Endometrium (tissue), 2 donors: ENCODE data around the gene B3GNT9.
"Not testable (repeated sequence)": the region's sequence is repeated elsewhere in the genome, so short reads cannot be mapped to it uniquely, and the experiment has no call there.

Source experiments
- FAIRE-seq: peaks from 2 replicates; lab custom pipeline; 2012; peaks lifted over from hg19 to GRCh38; lab: Jason Lieb, UNC
- donor health status: control.
- donor health status: control.

B3GNT9 gene

DNA sequence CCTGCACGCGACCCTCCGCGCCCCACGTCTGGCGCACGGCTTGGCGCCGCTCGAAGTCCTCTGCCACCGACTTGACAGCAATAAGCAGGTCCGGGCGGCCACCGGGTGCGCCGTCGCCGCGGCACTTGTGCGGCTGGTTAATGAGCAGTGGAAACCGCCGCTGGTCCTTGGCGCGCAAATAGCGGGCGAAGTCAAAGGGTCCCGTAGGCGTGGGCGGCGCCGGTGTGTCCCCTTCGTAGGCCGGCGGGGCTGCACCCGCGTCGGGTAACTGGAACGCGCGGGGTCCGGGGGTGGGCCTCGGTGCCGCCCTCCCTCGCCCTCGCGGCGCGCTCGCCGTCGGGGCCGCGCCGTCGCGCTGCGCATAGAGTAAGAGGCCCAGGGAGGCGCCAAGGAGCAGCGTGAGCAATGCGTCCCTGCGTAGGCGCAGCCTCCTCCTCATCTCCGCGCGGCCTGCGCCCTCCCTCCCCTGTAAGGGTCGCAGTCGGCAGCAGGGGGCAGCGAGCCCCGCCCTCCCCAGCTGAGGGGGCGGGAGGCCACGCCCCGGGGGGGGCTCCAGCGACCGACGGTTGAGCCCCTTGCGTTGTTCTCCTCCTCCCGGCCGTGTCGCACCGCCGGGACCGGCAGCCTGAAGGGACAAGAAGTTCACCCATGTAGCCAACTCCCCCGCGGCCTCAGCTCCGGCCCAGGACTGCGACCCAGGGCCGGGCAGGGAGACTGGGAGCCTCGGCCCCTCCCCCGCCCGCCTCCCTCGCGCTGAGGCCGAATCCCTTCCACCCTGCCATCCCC lies 558 bp downstream of the B3GNT9 start:
- no peak for FAIRE-seq

DNA sequence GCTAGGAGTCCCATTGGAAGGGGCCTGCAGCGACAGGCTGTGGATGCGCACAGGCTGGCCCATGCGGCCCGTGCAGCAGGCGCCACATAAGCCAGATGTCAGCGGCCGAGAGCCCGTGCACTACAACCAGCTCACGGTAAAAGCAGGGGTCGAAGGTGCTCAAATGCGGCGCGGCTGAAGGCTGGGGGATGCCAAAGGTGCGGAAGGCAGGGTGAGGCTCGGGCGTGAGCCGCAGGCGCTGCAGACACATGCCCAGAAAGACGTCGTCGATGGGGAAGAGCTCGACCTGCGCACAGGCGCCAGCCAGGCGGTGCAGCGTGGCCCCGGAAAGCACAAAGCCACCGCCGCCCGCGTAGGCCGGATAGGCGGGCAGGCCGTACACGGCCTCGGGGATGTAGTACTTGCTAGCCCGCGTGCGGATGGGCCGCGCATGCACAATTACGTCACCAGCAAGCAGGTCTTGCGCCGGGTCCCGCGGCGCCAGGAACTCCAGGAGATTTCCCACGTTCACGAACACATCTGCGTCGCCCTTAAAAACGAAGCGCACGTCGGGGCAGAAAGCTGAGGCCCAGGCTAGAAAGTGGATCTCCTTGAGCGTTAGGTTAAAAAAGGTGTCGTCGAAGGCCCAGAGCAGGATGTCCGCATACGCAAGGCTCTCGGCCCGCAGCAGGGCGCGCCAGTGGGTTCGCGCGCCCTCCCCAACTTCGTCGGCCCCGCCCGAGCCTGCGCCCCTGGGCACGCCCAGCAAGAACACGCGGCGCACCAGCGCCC lies 1.3 kb downstream of the B3GNT9 start:
- FAIRE-seq: no peak

DNA sequence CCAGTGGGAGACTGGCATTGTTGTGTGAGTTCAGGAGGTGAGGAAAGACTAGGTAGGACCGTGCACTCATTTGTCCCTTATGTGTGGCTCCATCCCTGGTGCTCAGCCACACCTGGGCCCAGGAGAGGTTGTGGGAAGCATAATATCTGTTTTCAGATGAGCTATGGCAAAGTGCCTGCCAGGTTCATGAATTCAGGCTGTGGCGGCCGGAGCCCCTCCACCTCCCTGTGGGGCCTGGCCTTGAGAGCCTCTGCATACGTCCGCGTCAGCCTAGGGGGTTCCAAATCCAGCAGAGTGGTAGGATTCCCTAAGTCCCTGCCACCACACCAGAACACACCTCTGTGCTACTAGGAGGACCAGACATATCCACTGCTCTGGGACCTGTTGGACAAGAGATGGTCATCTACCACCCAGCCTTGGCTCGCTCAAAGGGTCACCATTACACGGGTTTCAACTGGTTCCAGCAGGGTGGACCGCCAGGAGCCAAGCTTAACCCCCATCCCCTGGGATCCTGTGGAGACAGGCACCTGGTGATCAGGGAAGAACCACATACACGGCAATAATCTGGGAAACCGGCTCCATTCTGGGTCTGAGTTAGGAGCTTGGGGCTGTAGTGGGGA lies 2.0 kb downstream of the B3GNT9 start:
- FAIRE-seq: no peak

DNA sequence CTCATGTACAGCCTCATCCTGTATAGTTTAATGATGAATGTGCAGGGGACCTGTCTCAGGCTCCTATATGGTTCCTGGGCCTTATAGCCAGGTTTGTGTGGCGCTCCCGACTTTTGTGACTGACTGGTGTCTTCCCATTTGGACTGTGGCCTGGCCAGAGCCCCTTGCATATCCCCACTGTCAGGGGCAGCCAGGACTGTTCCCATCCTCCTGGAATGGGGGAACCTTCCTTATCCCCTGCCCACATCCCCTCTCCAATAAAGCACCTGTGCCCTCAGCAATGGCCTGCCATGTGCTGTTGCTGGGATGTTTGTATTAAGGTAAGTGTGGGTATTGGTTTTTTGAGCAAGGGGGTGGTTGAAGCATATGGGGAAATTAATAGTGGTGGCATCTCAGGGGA lies 2.6 kb downstream of the B3GNT9 start:
- no peak for FAIRE-seq

DNA sequence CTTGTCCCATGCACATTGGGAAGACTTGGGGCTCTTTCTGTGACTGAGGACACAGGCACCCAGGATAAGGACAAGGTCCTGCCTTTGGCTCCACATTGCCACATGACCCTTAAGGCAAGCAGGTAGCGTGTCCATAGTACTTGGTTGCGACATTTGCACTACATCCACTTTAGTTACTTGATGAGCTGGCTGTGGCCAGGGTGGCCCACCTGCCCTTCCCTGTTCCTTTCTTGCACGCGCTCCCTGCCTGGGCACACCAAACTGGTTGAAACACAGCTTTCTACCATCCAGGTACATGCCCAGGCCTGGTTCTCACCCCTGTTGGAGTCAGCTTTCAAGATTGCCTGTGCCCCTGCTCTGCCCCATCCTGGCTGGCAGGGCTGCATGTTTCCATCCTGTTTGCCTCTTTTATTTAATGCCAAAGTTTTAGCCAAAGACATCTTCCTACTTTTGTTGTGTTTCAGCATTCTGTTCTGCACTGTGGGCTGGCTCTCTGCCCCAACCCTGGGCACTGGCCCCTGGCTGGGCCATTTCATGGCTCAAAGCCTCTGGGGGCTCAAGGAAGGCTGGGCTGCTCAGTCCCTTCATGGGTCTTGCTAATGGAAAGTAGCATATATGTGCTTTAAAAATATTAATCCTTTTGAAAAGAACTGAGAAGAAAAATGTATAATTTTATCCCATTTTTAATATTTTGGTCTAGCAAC lies 3.2 kb downstream of the B3GNT9 start:
- no peak for FAIRE-seq

DNA sequence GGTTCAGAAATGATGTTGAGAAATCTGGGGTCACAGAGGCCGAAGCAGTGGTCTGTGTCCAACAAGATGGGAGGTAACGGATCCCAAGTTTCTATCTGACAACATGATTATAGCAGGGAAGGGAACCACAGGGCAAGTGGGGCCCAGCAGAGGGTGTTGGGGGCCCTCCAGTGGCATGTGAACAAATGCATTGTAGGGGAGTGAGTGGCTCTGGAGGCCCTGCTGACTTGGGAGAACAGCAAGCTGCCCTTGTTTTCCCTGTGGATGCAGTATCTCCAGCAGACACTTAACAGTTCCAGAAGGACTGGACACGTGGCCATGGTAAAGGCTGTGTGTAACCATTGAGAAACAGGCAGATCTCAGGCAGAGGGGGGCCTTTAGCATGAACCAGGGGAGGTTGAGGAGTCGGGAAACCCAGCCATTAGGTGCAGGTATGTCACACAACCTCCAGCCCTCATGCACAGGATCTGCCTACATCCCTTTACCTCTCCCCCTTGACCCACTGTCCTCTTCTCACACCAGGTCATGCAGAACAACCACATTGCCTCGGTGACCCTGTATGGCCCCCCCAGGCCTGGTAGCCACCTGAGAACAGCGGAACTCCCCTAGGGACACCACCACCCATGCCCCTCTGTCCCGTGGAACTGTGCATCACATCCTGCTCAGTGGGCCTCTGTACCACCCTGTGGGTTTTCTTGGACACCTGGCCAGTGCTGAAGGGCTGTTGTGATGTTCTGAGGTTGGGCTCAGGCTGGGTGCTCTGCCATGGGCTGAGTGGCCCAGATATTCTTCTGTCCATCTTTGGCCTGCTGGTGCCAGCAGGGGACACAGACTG lies 4.1 kb downstream of the B3GNT9 start:
- no peak for FAIRE-seq

DNA sequence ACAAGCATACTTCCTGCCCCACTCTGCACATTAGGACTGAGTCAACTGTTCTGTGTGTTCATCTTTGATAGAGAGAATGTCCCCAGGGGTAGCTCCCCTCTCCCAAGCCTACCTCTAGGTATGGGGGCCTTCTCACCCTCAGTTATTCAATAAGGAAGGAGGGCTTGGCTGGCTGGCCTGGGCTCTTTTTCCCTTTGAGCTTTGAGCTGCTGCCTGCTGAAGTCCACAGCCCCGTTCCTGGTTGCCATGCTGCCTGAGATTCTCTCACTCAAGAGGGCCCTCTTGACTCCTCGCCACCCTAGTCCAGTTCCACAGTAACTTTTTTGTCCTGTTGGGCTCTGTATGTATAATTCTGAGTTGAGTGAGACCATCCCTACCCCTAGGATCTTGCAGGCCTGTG lies 5.1 kb downstream of the B3GNT9 start:
- FAIRE-seq: no peak

DNA sequence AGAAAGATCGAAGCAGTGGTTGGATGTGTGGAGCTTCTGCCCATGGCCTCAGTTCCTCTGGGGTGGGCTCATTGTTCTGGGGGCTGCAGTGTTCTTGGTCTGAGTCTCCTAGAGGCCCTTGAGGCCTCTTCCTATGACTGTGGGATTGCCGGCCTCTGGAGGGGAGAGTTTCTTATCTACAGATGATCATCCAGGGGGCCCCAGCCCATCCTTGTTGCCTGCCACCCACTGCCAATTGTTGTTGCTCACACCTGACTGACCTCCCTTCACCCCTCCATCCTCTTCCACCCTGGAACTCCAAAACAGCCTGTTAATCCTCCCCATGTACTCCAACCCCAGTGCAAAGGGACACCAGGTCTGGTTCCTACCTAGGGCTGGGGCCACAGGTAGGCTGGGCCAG lies 5.9 kb downstream of the B3GNT9 start:
- no peak for FAIRE-seq

DNA sequence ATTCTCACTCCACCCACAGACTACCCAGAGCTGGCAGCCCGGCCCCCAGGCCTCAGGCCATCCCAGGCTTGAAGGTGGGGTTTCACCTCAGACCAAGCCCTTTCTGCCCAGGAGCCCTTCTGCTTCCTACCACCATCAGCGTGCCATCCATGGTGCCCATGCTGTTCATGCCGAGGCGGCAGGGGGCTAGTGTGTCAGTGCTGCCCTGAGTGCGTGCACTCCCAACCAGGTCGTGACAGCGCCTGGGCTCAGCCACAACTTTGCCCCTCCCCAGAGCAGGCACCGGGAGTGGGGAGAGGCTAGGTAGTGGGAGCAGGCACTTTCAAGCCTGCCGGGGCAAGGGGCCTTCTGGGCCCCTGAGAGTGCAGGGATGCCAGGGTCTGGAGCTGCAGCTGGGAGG lies 8.5 kb downstream of the B3GNT9 start:
- no peak for FAIRE-seq

DNA sequence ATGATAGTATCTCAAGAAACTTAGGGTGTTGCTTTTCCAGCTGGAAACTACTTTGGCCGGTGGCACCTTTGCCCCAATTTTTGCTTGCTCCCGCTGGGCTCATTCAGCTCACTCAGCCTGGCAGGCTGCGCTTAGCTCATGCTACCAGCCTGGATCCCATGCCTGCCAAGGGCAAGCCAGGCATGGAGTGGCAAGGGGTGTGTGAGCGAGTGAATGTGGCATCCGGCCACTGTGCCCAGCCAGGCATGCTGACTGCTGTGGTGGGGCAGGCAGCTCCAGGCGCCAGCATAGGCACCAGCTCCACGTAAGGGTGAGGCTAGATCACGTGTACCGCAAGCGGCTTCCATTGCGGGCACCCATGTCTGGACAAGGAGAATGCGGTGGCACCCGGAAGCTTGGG lies 9.4 kb downstream of the B3GNT9 start:
- no peak for FAIRE-seq

DNA sequence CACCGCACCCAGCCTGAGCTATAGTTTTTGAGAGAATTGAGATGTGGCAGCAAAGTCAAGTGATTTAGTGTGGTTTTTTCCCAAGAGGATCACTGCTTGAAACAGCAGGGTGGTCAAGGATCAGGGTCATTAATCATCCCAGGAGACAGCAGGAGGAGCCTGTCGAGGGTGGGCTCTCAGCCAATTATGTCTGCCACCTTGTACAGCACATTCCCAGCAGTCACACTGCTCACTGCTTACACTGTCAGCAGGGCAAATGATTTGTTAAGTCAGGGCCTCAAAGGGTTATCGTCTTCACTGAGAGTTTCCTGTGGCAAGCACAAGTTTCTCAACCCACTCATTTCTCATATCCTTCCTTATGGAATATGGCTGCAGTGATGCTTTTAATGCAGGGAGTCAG lies 13.2 kb downstream of the B3GNT9 start:
- FAIRE-seq: no peak

DNA sequence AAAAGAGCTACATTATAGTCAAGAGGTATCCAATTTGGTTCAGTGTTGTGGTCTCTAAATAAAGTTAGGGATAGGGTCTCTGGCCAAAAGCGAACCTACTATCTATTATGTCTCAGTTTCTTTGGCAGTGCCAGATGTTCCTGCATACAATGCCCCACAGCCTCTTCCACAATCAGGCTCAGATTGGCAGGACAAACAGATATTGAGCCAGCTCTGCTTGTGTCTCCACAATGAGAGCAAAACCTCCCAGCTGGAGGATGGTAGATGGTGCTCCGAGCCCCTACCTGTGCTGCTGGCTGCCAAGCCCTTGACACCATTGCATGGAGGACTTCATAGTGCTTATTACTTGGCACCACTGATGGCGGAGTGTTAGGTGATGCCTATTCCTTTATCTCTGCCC lies 21.4 kb downstream of the B3GNT9 start:
- no peak for FAIRE-seq

DNA sequence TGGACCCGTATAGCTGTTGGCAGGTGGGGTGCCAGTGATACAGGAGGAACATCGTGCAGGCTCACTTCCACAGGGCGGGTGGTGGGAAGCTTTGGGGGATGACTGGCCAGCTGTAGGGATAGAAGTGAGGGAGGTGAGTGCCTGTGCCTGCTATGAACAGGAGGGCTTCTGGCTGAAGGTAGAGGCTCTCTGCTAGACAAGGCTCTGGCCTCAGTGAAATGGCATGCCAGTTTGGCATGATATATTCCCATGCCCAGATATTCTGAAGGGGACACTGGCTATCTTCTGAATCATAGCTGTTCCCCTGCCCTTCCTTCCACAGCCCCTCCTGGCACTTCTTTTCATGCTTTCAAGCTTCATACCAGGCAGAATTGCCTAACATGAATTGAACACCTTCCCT lies 21.9 kb downstream of the B3GNT9 start:
- no peak for FAIRE-seq

DNA sequence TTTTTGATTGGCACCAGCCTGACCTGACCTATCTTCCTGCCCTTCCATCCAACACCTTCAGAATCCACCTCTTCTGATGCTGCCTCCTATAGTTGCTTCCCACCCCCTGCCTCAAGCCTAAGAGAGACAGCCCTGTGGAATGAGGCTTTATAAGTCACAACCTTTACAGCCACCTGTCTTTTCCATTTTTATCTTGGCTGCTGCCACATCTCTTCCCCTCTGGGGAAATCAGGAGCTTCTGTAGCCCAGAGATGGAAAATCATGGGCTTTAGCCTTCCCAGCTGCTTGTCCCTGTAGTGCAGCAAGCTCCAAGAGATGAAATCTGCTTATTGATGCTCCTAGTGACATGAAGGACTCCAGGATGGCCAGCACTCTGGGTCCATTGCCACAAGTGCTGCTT lies 22.4 kb downstream of the B3GNT9 start:
- FAIRE-seq: no peak

DNA sequence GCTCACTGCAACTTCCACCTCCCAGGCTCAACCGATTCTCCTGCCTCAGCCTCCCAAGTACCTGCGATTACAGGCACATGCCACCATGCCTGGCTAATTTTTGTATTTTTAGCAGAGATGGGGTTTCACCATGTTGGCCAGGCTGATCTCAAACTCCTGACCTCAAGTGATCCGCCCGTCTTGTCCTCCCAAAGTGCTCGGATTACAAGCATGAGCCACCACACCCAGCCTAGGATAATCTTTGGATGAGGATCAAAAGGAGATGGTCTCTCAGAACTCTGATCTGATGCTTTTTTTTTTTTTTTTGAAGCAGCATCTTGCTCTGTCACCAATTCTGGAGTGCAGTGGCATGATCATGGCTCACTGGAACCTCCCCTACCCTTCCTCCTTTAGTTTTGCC lies 28.0 kb downstream of the B3GNT9 start:
- FAIRE-seq: not testable (repeated sequence)

DNA sequence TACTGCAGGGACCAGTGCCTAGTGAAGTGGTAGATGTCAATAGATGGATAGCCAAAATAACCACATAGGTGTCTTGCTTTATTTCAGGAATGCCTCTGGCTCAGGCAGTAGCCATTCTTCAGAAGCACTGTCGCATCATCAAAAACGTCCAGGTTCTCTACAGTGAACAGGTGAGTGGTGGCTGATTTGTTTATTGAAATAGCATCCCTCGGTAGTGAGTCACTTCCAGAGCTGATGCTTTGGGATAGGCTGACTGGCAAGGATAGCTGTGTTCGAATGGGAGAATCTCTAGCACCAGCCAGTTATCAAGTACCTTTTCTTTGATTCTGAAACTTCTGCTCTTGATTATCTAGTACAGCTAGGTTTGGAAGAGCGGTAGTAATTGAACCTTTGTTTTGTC lies 30.8 kb downstream of the B3GNT9 start:
- FAIRE-seq: no peak

DNA sequence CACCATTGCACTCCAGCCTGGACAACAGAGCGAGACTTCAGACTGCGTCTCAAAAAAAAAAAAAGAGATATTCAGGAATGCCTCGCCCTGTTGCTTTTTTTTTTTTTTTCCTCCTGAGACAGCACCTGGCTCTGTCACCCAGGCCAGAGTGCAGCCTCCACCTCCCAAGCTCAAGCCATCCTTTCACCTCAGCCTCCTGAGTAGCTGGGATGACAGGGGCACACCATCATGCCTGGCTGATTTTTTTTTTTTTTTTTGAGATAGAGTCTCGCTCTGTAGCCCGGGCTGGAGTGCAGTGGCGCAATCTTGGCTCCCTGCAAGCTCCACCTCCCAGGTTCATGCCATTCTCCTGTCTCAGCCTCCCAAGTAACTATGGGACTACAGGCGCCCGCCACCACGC lies 33.1 kb downstream of the B3GNT9 start:
- FAIRE-seq: no peak

DNA sequence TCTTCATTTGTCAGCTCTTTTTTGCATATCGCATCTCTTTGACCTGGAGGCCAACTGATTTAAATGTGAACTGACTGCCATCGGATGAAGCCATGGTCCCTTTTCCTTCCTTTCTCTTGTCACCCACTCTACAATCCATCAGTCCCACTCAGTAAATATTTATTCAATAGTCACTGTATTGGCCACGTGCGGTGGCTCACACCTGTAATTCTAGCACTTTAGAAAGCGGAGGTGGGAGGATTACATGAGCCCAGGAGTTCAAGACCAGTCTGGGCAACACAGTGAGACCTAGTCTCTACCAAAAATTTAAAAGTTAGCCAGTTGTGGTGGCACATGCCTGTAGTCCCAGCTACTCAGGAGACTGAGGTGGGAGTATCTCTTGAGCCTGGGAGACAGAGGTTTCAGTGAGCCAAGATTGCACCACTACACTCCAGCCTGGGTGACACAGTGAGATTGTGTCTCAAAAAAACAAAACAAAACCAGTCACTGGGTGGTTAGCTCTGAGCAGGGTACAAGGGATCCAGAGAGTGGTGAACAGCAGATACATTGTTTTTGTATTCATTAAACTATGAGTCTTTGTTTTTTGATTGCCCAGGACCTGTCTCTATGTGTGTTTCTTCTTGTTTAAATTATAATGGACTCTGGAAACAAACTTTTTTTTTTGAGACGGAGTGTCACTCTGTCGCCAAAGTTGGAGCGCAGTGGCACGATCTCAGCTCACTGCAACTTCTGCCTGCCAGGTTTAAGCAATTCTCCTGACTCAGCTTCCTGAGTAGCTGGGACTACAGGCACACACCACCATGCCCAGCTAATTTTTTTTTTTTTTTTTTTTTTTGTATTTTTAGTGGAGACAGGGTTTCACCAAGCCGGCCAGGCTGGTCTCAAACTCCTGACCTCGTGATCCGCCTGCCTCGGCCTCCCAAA lies 34.1 kb downstream of the B3GNT9 start:
- FAIRE-seq: no peak

DNA sequence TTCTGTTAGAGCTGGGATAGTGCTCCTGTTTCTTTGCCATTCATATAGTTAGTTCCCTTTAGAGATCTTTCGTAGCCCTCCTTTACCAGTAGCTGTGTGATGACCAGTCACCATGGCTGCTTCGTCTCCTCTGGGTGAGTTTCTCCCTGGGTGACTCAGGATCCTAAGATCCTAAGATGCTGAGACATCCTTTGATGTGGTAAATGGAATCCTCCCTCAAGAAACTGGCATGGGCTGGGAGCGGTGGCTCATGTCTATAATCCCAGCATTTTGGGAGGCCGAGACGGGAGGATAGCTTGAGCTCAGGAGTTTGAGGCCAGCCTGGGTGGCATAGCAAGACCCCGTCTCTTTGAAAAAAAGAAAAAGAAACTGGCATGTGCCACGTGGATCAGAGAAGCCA lies 35.2 kb downstream of the B3GNT9 start:
- FAIRE-seq: no peak

DNA sequence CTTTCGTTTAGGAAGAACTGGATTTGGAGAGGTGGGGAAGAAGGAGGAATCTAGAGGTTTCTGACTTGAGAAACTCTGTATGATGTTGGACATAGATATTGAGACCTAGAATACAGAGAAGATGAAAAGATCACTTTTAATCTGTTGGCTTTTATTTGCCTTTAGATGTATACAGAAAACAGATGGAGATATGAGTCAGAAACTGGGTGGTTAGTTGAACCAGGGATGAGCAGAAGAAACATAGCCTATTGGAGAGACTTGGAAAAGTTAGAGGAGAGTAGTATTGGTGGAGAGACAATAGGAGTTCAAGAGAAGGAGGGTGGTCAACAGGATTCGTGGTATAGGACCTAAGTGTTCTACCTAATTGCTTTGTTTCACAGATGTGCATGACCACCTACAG lies 36.0 kb downstream of the B3GNT9 start:
- no peak for FAIRE-seq
